MV-4-11 (cell line): ENCODE measurements around the gene UBE2E1.
"Not testable (repeated sequence)": the region's sequence is repeated elsewhere in the genome, so short reads cannot be mapped to it uniquely, and the experiment has no call there.

Source experiments
- DNase-seq: peaks from one replicate; lab custom pipeline; 2025; lab: John Stamatoyannopoulos, UW

Gene UBE2E1

DNA sequence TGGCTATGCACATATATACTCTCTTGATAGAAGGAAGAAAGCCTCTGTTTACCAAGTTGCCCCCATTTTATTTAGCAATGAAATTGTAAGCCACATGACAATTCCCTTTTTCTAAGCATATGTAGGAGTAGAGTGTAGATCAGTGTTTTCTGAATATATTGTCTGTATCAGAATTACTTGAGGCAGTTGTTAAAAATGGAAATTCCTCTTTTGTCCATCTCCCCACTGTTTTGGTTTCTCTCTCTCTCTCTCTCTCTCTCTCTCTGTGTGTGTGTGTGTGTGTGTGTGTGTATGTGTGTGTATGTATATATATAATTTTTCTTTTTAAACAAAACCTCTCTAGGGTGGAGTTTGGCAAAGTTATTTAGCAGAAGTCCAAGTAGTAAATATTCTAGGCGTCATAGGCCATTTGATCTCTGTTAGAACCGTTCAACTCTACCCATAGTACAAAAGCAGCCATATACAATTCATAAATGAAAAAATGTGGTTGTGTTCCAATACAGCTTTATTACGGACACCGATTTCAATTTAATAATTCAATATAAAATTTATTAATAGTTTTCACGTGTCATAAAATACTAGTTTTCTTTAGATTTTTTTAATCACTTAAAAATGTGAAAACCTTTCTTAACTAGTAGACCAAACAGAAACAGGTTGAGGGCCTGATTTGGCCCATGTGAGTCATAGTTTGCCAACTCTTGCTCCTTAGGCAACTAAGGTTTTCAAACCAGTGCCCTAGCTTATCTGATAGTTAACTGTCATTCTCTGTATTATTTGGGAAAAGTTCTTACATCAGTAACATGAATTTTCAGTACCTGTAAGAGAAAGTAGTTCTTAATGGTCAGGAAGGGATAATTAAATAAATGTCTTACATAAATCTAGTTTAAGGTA is 39.8 kb downstream of the UBE2E1 start:
- DNase-seq: peak; percentile 64

DNA sequence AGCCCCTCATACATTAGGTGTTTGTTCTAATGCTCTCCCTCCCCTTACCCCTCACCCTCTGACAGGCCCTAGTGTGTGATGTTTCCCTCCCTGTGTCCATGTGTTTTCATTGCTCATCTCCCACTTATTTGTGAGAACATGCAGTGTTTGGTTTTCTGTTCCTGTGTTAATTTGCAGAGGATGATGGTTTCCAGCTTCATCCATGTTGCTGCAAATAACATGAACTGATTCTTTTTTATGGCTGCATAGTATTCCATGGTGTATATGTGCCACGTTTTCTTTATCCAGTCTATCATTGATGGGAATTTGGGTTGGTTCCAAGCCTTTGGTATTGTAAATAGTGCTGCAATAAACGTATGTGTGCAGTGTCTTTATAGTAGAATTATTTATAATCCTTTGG is 43.7 kb downstream of the UBE2E1 start:
- DNase-seq: not testable (repeated sequence)

DNA sequence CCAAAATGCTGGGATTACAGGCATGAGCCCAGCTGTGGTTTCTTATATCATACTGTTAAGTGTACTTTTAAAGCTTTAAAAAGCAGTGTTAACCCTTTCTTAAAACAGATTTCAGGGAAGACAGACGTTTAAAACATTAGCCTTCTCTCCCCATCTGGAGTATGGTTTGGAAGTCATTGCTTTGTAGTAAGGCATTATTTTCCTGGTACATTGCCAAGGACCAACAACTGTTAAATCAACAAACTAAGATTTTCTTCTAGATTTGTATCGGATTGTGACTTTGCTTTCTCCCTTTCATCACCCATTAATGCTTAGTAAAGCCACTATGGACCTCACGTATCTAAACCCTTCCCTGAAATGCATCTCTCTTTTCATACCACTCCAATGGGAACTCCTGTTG is 50.5 kb downstream of the UBE2E1 start:
- DNase-seq: no peak

DNA sequence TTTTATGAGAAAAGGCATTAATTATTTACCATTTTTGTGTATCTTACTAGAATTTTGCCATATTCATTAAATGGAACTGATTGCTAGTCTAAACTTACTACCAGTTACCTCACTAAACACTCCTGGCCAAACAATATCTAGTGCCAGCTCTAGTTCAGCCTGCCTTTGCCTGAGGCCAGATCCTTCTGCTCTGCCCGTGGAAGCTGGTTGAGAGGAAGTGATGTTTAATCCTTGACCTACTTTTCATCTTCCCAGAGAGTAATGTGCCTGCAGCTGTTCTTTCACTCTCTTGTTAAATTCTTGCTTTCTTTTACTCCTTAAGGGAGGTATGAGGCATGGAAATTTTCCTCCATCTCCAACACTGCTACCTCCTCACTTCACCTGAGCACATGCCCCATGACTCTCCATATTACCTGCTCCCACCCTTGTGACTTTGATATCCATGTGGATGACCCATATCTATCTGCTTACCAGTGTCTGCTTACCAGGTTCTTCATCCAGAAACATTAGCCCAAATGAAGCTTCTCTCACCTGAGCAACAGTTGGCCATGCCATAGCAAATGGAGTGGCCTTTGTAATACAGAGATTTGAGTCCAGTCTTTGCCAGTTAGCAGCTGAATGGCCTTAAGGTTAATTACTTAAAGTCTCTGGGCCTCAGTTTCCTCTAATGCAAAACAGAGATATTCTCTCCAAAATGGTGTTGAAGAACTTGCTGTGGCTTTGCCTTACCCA is 53.4 kb downstream of the UBE2E1 start:
- DNase-seq: peak; percentile 30

DNA sequence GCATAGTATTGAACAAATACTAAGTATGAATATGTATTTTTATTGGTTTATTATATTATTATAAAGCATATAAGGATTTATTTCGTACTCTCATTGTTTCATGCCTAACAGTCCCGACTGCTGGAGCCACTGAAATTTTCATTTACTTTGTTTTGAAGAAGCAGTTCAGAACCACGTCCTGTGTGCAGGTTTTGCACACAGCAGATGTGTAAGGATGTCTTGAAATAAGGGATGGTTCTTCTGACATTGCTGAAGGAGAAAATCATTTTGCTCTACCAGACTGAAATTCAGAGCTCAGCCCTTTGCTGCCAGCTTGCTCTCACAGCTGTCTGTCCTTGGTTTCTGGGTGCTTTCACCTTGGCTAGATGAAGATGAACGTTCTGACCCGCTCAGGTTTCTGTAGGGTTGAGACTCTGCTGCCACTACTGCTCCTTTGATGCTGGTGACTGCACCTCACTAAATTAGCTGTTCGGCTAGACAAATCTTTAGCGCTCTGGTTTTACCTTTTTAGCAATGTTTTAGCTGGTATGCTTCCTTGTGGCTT is 54.2 kb downstream of the UBE2E1 start:
- no peak for DNase-seq

DNA sequence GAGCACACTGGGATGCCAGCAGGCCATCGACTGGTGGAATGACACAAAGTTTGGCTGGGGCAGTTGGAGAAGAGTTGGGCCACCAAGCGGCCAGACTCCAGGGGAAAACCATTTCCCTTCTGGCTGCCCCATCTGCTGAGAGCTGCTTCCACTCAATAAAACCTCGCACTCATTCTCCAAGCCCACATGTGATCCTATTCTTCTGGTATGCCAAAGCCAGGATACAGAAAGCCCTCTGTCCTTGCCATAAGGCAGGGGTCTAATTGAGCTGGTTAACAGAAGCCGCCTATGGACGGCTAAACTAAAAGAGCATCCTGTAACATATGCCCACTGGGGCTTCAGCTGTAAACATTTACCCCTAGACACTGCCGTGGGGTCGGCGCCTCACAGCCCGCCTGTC is 55.9 kb downstream of the UBE2E1 start:
- no peak for DNase-seq

DNA sequence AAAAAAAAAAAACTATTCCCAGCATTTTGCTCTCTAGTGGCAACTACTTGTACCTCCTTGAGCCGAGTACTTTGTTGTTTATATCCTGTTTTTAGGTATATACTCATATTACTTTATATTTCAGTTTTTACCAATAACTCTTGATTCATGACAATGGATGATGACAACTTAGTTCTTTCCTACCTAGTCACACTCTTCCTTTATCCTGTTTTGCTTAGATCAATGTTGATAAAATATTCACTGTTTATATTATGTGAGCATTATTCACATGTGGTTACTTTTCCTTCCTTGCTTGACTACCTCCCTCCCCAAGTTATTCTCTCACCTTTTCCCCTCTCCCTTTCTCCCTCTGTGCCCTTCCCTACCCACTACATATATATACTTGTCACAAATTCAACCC is 57.3 kb downstream of the UBE2E1 start:
- no peak for DNase-seq

DNA sequence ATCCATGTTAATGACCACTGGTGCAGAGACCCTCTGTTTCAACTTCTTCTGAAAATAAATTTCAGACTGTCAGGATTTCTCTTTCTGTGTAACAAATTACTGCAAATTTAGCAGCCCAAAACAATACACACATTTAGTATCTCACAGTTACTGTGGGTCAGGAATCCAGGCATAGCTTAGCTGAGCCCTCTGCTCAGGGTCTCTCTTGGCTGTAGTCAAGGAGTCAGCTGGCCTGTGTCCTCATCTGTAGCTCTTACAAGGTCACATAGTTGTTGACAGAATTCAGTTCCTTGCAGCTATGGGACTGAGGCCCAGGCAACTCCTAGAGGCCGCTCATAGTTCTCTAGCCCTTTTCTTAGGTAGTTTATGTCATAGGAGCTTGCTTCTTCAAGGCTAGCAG is 59.2 kb downstream of the UBE2E1 start:
- DNase-seq: no peak

DNA sequence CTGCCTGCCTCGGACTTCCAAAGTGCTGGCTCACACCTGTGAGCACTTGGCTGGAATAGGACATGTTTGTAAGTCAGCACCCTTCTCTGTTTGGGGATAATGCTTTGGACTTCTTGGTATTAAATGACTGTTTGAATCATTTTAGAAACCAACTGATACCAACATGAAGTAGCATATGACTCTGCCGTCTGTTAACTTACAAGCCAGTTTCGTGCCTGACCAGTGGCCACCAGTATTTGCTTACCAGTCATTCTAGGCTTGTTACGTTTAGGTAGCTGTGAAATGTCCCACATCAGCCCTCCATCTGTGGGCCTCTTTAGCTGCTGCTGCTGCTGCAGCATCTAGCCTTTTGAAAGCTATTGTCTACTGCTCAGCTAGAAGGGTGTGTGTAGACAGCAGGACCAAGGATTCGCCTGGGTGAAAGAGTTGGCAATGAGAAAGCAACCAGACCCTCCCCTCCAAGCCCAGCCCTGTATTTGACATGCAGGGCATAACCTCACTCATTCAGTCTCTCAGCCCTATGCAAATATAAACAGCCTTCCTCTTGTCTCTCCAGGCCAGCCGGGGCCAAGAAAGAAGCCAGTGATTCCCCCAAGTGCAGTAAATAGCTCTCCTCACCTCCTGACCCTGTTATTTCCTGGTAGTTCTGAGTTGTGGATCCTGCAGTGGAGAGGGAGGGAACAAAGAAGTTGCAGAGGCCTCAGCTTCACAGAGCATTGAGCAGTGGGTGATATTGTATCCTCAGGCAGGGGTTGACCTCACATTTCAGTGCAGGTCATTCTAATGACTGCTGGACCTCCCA is 60.0 kb downstream of the UBE2E1 start:
- no peak for DNase-seq

DNA sequence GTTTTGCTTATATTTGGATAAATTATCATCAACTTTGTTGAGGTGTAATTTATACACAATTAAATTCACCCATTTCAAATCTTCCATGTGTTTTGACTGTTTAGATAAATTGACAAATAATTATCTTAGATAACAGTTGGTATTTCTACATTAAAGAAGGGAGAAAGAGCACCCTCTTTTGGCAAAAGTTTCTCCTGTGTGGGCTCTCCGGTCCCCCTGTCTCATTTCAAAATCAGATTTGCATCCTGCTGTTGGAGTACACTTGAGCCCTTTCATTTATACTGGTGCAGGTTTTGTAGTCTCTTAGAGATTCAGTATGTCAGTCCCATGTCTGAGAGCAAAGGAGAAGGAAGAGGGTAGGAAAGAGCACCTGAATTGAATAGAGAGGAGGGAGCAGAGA is 61.6 kb downstream of the UBE2E1 start:
- peak; percentile 1 for DNase-seq

DNA sequence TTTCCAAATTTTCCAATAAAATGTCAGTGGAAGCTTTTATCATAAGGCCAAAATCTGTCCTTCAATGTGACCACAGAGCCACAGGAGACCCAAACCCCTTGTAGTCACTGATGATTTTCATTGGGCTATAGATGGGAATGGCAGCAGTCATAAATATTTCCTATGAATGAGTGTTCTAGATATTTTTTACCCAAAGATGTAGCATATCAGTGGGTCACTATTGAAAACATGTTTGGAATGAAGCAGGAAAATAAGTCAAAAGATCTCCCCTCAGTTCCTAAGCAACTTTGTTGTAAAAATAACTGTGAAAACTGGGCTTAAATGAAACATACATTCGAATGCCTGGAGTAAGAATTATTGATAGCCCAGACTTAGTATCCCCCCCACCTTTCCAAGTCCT is 62.1 kb downstream of the UBE2E1 start:
- DNase-seq: no peak

DNA sequence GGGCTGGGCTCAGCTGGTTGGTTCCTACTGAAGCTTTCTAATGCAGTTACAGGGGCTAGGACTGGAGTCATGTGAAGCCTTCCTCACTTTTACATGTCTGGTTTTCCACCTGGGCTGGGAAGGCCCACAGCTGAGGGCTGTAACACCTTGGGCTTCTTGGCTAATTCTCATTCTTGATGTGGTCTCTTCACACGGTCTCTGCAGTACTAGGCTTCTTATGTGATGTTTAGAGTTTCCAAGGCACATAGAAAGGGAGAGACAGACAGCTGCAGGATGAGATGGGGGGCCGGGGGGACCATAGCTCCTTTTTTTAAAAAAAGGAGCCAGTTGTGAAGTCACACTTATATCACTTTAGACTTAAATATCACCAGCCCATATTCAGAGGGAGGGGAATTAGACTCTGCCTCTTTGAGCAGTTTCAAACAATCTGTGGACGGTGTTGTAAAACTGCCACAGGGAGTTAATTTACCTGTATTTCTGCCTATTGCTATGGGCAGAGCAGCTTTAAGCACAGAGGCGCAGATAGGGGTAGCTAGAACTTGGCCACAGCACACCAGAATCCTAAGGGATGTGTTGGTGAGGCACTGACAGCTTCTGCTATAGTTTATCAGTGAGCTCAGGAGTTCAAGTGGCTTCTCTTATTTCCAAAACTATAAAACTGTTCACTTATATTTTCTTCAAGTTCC is 64.4 kb downstream of the UBE2E1 start:
- no peak for DNase-seq

DNA sequence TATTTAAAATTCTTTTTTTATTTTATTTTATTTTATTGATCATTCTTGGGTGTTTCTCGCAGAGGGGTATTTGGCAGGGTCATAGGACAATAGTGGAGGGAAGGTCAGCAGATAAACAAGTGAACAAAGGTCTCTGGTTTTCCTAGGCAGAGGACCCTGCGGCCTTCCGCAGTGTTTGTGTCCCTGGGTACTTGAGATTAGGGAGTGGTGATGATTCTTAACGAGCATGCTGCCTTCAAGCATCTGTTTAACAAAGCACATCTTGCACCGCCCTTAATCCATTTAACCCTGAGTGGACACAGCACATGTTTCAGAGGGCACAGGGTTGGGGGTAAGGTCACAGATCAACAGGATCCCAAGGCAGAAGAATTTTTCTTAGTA is 64.9 kb downstream of the UBE2E1 start:
- not testable (repeated sequence) for DNase-seq

DNA sequence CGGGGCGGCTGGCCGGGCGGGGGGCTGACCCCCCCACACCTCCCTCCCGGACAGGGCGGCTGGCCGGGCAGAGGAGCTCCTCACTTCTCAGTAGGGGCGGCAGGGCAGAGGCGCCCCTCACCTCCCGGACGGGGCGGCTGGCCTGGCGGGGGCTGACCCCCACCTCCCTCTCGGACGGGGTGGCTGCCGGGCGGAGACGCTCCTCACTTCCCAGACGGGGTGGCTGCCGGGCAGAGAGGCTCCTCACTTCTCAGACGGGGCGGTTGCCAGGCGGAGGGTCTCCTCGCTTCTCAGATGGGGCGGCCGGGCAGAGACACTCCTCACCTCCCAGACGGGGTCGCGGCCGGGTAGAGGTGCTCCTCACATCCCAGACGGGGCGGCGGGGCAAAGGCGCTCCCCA is 65.6 kb downstream of the UBE2E1 start:
- DNase-seq: not testable (repeated sequence)

DNA sequence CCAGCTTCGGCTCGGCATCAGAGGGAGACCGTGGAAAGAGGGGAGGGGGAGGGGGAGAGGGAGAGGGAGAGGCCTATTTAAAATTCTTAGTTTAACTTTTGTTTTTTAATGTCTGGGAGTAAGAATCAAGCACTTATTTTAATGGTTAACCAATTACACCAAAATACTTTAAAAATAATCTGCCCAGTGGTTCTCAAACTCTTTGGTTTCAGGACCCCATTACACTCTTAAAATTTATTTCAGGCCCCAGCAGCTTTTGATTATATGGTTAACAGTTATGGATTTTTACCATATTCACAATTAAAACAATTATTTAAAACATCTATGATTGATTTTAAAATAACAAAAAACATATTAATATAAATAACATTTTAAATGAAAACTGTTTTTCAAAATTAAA is 66.6 kb downstream of the UBE2E1 start:
- DNase-seq: no peak

DNA sequence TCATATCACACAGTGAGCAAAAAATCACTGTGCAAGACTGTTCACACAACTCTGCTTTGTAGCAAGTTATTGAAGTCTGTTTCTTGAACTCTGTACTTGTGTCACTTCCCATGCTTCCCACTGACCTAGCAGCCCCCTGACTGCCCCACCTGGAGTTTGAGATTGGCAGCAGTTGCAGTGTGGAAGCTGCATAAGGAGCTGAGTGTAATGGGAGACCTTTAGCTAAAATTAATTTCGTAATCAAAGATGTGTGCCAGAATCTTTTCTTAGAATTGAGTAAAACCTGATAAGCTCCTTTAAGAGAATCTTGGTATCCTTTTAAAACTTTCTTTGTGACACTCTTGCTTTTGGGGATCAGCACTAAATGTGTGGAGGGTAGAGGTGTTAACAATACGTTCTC is 68.2 kb downstream of the UBE2E1 start:
- no peak for DNase-seq

DNA sequence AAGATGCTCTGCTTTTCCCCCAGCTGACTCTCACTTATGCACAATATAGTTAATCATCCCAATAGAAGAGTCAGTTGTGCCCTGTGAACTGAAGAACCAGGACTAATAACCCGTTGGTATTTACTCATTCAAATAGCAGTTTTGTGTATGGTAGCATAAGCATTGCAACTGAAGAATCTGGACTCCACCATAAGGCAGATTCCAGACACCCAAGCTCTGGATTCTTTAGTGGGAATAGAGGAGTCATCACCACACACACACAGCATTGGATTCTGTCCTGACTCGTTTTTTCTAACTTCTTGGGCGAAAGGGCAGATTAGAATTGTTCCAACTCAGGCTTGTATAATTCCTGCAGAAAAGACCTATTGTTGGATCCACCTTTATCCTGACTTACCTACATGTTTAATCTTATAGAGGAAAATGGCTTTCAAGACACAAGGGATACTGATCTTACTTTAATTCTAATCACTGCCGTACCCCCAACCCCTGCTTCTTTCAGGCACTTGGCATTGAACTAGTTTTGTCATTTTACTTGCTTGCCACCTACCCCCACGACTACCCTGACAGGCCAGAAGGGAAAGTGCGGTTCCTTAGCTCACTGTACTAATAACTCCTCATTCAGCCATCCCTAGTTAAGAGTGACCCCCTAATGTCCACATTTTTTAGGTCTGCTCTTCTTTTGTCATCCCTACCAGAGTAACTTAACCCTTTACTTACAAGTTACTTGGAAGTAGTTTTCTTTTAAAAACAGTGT is 68.8 kb downstream of the UBE2E1 start:
- no peak for DNase-seq

DNA sequence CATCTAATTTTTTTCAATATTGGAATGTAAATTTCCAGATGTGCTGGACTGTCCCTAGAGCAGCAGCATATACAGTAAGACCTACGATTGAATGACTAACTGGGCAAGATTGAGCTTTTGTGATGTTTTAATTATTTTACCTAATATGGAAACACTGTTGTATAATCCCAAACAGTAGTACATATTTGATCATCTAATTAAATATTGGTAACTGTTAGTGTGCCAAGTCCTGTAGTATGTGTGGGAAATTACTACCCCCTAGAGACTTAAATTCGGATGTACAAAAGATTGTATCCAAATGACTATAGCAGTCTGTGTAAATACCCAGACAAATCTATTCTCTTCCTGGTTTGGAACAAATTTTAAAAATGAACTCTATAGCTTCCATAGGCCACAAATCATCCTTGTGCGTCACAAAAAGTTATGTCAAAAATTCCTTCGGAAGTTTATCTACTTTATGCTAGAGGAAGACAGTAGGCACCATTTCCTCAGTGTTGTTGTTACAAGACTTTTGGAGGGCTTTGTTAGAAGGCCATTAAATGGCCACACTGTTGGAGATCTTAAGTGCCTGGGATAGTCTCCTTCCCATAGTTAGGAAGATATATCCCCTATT is 69.5 kb downstream of the UBE2E1 start:
- no peak for DNase-seq

DNA sequence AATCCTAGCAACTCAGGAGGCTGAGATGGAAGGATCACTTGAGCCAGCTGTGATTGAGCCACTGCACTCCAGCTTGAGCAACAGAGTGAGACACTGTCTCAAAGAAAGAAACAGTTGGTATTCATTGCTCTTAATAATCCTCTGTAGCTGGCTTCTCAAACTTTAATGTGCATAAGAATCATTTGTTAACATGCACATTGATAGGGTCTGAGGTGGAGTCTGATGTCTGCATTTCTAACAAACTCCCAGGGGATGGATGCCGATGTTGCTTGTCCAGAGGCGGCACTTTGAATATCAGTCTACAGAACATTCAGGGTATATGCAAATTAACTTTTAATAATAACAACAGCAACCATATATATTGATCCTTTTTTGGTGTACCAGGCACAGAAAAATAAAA is 71.2 kb downstream of the UBE2E1 start:
- no peak for DNase-seq

DNA sequence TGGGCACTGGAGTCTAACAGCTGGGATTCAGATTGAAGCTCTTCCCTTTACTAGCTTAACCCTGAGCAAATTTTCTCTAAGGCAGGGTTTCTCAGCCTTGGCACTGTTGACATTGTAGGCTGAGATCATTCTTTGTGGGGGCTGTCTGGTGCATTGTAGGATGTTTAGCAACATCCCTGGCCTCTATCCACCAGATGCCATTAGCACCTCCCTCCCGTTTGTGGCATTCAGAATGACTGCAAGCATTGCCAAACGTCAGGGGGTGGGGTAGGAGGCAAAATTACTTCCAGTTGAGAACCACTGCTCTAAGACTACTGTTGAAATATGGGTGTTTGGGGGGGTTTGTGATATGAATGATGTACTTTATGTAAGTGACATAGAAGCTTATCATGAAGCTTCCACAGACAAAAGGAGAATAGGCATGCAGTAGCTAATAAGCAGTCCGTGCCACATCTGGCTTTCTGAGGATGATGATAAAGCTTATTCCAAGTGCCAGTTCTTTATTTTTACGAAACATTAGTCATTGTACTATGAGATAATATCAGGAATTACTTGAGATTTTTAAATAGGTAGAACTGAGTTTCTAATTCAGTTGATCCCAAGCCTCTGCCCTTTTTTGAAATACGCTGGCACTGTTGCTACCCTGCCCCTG is 71.7 kb downstream of the UBE2E1 start:
- peak; percentile 93 for DNase-seq
